Measurements from ENCODE around the gene OOSP1.

OOSP1 gene

DNA sequence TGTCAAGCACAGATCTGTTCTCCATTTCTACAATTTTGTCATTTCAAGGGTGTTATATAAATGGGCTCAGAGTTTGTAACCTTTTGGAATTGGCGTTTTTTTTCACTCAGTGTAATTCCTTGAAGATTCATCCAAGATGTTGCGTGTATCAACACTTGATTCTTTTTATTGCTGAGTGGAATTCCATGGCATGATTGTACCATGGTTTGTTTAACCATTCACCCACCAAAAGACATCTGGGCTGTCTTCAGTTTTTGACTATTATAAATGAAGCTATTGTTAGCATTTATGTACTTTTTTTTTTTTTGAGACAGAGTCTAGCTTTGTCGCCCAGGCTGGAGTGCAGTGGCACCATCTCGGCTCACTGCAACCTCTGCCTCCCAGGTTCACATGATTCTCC is 2.9 kb downstream of the OOSP1 start:
- no peak for TF ChIP-seq ZFX (IDR thresholded peaks at IDR 0.05)
- TF ChIP-seq, protein P1, sequence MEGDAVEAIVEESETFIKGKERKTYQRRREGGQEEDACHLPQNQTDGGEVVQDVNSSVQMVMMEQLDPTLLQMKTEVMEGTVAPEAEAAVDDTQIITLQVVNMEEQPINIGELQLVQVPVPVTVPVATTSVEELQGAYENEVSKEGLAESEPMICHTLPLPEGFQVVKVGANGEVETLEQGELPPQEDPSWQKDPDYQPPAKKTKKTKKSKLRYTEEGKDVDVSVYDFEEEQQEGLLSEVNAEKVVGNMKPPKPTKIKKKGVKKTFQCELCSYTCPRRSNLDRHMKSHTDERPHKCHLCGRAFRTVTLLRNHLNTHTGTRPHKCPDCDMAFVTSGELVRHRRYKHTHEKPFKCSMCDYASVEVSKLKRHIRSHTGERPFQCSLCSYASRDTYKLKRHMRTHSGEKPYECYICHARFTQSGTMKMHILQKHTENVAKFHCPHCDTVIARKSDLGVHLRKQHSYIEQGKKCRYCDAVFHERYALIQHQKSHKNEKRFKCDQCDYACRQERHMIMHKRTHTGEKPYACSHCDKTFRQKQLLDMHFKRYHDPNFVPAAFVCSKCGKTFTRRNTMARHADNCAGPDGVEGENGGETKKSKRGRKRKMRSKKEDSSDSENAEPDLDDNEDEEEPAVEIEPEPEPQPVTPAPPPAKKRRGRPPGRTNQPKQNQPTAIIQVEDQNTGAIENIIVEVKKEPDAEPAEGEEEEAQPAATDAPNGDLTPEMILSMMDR (conservative IDR thresholded peaks at IDR 0.05), result no peak
- no peak overlapping the region for H3K27ac ChIP-seq

DNA sequence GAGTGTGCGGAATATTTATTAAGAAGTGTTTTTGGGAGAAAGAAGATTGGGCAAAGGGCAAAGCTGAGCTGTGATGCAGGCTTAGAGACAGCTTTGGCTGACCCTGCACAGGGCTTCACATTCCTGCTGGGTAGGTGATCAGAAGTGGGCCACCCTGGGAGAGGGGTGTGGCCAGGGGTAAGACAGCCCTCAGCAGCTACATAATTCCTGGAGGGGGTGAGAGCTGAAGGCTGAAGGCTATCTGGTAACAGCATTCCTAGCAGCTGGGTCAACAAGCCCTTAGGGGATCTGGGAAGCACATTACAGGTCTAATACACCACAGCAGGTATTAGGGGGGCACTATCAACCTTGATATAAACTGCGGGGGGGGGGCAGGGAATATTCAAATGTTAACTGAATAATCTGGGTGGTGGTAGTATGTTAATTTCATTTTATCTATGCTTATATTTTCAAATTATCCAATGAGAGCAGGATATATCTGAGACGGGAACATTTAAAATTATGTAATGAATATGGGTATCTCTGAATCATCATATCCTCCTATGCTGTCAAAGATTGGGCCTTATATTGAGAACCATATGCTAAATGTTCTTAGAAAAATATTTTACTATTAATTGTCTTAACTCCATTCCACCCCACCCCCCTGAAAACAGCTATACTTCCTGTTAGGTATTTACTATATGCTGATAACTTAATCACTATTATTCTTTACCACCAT is 5.9 kb downstream of the OOSP1 start:
- no peak for TF ChIP-seq ZFX (IDR thresholded peaks at IDR 0.05)
- TF ChIP-seq, protein P1 (conservative IDR thresholded peaks at IDR 0.05), result no peak

DNA sequence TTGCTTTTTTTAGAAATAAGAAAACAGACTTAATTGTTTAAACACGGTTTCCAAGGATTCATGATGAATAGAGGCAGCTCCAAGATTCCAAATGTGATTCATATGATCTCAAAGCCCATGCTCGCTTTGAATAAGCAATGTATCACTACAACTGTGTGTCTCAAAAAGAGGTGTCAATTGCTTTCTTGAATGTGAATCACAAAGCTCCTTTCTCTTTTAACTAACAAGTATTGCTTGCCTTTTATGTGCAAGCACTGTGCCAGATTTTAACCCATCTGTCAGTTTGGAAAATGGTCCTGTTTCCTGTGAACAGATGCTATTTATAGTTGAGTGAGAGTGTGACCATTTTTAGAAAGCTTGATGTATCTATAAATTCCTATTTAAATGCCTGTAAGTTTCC is 6.5 kb downstream of the OOSP1 start:
- H3K27ac ChIP-seq, result no peak overlapping the region
- TF ChIP-seq, protein P1 (conservative IDR thresholded peaks at IDR 0.05), result no peak
- TF ChIP-seq ZFX (IDR thresholded peaks at IDR 0.05), result no peak

More for the DNA sequence above, 5.9 kb downstream of the OOSP1 start:
- H3K27ac ChIP-seq, result no peak overlapping the region

DNA sequence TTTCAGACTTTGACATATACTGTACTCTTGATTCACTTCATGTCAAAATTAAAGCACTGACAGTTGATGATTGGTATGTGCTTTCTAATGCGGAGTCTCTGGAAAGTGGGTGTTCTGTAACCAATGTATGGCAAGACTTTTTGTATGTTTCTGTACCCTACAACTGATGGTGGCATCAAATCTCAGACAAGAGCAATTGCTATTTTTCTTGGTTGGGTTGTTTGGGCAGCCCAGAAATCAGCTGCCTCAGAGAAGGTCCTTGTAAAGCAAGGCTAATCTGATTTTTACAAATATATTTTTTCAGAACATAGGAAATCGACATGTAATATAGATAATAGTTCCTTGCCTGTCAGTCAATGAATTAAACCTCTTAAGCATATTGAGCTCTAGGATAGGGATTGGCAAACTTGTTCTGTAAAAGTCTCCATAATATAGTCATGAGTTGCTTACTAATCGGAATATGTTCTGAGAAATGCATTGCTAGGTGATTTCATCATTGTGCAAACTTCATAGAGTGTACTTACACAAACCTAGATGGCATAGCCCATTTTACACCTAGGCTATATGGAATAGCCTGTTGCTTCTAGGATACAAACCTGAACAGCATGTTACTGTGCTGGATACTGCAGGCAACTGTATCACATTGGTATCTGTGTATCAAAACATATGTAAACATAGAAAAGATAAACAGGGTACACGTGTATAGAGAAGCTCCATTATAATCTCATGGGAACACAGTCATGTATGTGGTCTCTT is 15.4 kb downstream of the OOSP1 start:
- TF ChIP-seq, protein P1 (conservative IDR thresholded peaks at IDR 0.05), result no peak
- H3K27ac ChIP-seq, result no peak overlapping the region

DNA sequence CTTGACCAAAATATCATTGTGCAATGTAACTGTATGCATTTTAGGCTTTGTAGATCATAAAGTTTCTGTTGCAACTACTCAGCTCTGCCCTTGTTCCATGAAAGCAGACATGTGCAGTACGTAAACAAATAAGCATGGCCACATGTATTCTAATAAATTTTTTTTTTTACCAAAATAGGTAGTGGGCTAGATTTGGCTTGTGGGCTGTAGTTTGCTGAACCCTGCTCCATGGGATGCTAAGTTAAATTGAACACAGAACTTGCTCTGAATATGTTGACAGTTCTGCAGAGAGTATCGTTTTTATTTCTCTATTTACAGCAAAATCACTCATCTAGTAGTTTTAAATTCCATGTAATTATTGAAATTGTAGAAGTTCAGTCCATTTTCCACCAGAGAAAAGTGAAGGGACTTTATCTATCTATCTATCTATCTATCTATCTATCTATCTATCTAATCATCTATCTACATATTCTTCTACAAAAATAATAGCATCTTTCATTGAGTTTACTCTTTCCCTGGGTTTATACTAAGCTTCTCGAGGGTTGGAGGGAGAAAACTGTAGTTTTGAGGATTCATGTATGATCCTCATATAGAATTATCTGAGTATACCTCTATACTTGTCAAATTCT is 16.1 kb downstream of the OOSP1 start:
- TF ChIP-seq, protein P1 (conservative IDR thresholded peaks at IDR 0.05), result no peak
- TF ChIP-seq ZFX (IDR thresholded peaks at IDR 0.05), result no peak
- H3K27ac ChIP-seq, result no peak overlapping the region

DNA sequence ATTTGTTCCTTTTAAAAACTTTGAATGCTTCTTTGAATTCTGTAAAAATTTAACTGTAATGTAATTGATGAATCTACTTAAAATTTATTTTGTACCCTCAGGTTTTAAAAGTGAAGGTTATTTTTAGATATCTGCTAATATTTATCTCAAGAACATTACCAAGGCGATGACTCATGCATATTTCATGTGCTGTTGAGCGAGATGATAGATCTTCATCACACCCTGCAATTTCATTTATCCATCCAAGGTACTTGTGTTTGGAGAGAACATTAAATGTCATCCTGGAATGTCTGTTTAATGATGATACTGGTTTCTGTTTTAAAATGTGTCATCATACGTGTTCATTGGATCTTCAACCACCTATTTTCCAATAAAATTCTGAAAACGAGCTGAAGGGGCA is 18.9 kb downstream of the OOSP1 start:
- TF ChIP-seq, protein P1 (conservative IDR thresholded peaks at IDR 0.05), result no peak
- TF ChIP-seq ZFX (IDR thresholded peaks at IDR 0.05), result no peak
- no peak overlapping the region for H3K27ac ChIP-seq

All from C4-2B (cell line).